GM19043 (cell line): ENCODE results near the gene CYP2A13.
"Not testable (repeated sequence)": the region's sequence is repeated elsewhere in the genome, so short reads cannot be mapped to it uniquely, and the experiment has no call there.

Experiments used
- ATAC-seq: cut with Tn5 transposase; IDR thresholded peaks from one replicate; pipeline ENCODE4 v1.9.1; 2021; ENCODE audit warnings: low read depth; ENCODE audit not compliant: unreplicated experiment

Gene CYP2A13, protein sequence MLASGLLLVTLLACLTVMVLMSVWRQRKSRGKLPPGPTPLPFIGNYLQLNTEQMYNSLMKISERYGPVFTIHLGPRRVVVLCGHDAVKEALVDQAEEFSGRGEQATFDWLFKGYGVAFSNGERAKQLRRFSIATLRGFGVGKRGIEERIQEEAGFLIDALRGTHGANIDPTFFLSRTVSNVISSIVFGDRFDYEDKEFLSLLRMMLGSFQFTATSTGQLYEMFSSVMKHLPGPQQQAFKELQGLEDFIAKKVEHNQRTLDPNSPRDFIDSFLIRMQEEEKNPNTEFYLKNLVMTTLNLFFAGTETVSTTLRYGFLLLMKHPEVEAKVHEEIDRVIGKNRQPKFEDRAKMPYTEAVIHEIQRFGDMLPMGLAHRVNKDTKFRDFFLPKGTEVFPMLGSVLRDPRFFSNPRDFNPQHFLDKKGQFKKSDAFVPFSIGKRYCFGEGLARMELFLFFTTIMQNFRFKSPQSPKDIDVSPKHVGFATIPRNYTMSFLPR

DNA sequence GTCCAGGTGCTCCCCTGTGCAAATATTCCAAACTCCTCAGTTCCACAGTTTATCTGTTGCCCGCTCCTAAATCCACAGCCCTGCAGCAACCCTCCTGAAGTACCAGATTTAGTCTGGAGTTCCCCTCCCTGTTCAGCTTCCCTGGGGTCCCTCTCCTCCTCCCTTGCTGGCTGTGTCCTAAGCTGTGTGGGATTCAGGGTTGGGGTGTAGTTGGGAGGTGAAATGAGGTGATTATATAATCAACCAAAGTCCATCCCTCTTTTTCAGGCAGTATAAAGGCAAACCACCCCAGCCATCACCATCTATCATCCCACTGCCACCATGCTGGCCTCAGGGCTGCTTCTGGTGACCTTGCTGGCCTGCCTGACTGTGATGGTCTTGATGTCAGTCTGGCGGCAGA is at the start of gene CYP2A13:
TSS of gene CYP2A13 (plus strand) at position 301 of the 400 bp plus-strand sequence. CDS start at position 322, 21 bp downstream.
- no peak for ATAC-seq

DNA sequence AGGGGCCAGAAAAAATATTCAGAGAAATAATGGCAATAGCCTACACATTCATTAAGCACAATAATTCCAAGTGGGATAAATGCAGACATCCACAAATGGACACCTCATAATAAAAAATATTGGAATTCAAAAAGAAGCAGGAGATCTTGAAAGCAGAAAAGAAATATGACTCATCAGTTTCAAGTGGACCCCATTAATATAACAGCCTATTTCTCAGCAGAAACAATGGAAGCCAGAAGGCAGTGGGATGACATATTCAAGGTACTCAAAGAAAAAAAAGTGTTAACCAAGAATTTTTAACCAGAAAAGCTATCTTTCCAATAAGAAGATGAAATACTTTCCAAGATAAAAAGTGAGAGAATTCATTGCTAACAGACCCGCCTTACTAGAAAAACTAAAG is 48.4 kb upstream of the CYP2A13 start:
- no peak for ATAC-seq

DNA sequence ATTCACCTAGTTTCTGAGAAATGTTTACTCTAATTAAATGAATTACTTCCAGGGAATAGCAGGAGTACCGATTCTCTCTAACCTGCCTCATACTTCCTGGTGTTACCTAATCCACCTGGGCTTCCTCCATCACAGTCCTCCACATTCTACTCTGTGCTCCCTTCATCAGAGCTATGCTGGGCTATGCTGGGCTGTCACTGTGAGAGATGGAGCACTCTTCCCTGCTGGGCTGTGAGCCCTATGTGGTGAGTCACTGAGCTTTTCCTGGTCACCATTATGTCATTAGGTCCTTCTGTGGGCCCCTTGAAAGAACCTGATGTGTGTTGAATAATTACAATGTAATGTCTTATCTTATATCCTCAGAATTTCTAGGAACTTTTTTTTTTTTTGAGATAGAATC is 43.2 kb upstream of the CYP2A13 start:
- ATAC-seq = not testable (repeated sequence)

DNA sequence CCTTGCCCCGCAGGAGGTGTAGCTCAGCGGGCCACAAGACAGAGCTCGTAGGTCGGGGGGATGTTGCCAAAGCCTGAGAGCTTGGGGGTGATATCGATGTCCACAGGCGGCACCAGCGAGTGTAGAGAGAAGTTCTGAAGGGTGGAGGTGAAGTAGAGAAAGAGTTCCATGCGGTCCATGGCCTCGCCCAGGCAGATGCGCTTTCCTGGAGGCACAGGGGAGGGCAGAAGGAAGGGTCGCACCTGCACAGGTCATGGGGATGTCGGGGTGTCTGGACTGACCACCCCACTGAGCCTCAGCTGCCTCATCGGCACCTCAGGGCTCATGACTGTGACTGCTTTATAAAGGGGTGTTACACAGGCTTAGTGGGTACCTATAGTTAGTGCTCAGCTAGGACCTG is 37.8 kb upstream of the CYP2A13 start:
- no peak for ATAC-seq

DNA sequence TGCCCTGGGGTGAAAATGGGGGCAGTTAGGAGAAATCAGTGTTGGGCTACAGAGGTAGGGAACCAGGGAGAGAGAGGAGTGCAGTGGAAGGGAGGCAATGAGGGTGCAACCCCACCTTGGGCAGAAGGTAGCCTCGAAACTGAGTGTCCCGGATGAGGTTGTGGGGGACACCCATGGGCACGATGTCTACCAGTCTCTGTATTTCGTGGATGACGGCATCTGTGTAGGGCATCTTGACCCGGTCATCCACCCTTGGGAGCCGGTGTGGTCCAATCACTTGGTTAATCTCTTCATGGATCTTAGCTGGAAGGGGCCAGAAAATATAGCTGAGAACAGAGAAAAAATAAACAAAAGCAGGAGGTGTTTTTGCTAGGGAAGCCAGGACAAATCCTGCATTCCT is 36.1 kb upstream of the CYP2A13 start:
- not testable (repeated sequence) for ATAC-seq

DNA sequence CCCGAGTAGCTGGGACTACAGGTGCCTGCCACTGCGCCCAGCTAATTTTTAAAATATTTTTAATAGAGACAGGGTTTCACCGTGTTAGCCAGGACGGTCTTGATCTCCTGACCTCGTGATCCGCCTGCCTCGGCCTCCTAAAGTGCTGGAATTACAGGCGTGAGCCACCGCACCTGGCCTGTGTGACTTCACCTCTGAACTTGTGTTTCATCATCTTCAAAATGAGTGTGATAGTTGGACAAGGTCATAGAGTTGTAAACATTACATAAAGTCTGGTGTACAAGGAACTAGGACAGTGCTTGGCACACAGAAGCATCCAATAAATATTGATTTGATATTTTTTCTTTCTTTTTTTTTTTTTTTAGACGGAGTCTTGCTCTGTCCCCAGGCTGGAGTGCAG is 34.9 kb upstream of the CYP2A13 start:
- not testable (repeated sequence) for ATAC-seq

DNA sequence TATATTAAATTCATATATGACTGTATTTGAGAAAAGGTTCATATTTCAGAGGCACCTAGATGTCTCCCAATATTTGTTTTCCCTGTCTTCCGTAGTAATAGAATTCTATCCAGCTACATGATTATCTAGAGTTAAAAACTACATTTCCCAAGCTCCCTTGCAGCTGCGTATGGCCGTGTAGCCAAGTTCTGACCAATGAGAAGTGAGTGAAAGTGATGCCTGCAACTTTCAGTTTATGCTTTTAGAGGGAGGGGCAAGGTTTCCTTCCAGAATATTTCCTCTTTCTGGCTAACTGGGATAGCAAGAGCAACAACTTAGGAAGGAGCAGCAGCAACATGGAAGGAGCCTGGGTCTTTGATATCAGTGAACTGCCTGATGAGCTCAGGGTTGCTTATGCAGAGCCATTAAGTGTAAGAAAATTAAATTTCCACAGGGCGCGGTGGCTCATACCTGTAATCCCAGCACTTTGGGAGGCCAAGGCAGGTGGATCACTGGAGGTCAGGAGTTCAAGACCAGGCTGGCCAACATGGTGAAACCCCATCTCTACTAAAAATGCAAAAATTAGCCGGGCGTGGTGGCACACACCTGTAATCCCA is 23.2 kb upstream of the CYP2A13 start:
- ATAC-seq = no peak

DNA sequence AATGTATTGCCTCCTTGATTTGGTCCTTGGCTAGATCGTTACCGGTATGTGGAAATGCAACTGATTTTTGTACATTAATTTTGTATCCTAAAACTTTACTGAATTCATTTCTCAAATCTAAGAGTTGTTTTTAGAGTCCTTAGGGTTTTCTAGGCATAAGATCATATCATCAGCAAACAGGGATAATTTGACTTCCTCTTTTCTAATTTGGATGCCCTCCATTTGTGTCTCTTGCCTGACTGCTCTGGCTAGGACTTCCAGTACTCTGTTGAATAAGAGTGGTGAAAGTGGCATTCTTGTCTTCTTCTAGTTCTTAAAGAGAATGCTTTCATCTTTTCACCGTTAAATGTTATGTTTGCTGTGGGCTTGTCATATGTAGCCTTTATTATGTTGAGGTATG is 12.0 kb upstream of the CYP2A13 start:
- ATAC-seq = no peak

DNA sequence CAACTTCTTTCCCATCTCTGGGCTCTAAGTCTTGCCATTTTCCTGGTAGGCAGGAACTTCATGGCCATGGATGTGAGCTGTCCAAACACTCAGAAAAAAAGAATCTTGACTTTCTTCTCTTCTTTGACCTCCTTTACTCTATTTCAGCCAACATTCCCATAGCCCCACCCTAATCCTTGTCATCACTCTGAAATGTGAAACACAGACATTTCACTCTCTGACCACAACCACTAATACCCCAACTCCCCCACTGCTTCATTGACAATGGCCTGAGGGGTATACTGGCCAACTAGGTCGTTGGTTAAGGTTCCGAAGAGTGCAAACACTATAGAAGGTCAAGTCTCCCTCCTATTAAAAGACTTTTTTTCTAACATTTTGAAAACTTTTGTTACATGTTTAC is 4.7 kb upstream of the CYP2A13 start:
- ATAC-seq = no peak

DNA sequence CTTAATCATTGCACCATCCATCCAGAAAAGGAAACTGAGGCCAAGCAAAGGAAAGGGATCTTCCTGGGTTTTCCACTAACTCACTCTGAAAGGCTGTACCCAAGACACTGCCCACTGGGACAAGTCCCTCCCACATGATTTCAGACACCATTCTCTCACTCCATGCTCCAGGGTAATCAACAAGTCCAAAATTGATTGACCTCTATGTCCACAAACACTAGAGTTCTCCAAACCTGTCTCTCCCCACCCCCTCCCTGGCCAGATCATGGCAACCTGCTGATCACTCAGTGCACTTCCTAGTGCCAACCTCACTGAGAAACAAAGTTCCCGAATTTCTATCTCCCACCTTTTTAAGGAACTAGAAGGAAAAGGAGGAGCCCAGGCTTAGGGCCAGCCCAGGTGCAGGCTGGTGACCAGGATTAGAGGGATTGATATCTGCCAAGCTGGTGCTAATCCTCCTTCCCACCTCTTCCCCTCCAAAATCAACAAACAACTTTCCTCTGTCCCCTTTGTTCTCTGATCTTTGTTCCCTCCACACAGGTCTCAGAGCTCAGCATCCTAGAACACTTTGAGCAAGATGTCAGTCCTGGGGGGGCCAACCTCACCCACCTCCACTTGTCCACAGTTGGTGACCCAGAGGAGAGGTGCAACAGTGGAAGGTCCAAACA is 2.4 kb upstream of the CYP2A13 start:
- ATAC-seq = no peak

DNA sequence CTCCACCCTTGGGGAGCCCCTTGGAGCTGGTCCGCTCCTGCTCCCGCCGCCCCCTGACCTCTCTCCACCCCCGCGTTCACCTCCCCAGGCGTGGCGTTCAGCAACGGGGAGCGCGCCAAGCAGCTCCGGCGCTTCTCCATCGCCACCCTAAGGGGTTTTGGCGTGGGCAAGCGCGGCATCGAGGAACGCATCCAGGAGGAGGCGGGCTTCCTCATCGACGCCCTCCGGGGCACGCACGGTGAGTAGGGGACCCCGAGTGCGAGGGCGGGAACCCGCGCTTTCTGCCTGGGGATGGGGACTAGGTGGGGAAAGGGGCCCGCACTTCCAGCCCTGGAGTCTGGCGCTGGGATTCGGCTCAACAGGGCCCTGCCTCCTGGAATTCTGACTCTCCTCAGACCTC is 1.7 kb downstream of the CYP2A13 start:
- ATAC-seq = no peak

DNA sequence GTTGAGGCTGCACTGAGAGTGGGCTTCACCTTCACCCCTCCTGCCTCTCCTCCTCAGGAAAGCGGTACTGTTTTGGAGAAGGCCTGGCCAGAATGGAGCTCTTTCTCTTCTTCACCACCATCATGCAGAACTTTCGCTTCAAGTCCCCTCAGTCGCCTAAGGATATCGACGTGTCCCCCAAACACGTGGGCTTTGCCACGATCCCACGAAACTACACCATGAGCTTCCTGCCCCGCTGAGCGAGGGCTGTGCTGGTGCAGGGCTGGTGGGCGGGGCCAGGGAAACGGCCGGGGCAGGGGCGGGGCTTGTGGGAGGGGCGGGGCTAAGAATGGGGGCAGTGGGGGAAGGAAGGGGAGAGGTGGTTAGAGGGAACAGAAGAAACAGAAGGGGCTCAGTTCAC is 7.5 kb downstream of the CYP2A13 start:
- no peak for ATAC-seq

DNA sequence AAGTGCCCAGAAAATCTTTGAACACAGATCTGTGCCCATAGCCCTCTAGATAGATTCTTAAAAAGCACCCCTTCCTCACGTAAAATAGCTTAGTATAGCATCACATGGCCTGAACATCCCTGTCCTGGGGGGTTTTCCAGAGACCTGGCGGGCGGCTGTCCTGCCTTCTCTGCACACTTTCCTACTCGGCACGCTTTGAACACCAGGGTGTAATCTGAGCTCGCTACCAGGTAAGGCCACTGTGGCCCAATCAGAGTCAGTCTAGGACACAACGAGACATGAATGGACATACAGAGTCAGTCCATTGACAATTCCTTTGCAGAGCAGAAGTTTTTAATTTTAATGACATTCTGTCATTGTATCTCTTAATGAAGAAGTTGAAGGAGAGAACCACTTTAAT is 8.1 kb downstream of the CYP2A13 start:
- ATAC-seq = no peak

DNA sequence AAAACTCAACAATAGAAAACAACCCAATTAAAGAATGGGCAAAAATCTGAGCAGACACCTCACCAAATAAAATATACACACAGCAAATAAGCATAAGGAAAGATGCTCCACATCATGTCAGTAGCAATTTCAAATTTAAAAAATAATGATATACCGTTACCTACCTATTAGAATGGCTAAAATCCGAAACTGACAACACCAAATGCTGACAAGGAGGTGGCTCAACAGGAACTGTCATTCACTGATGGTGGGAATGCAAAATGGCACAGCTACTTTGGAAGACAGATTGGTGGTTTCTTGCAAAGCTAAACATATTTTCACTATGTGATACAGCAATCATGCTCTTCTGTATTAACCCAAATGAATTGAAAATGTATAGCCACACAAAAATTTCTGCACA is 9.1 kb downstream of the CYP2A13 start:
- no peak for ATAC-seq

DNA sequence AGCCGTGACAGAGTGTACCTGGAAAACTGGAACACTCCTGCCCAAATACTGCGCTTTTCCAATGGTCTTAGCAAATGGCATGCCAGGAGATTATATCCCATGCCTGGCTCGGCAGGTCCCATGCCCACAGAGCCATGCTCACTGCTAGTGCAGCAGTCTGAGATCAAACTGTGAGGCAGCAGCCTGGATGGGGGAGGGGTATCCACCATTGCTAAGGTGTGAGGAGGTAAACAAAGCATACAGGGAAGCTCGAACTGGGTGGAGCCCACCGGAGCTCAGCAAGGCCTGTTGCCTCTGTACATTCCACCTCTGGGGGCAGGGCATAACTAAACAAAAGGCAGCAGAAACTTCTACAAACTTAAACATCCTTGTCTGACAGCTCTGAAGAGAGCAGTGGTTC is 10.5 kb downstream of the CYP2A13 start:
- no peak for ATAC-seq

DNA sequence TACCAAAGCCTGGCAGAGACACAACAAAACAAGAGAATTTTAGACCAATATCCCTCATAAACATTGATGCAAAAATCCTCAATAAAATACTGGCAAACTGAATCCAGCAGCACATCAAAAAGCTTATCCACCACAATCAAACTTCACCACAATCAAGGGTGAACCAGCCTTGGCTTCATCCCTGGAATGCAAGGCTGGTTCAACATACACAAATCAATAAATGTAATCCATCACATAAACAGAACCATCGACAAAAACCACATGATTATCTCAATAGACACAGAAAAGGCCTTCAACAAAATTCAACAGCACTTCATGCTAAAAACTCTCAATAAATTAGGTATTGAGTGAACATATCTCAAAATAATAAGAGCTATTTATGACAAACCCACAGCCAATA is 14.0 kb downstream of the CYP2A13 start:
- not testable (repeated sequence) for ATAC-seq

DNA sequence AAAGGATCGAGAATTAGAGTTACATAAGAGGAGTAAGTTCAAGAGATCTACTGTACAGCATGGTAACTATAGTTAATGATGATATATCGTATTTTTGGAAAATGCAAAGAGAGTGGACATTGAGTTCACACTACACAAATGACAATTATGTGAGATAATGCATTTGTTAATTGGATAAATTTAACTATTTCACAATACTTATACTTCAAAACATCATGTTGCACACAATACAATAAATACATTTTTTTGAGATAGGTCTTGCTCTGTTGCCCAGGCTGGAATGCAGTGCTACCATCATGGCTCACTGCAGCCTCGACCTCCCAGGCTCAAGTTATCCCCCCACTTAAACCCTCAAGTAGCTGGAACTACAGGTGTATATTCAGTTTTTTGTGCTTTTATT is 17.9 kb downstream of the CYP2A13 start:
- no peak for ATAC-seq

DNA sequence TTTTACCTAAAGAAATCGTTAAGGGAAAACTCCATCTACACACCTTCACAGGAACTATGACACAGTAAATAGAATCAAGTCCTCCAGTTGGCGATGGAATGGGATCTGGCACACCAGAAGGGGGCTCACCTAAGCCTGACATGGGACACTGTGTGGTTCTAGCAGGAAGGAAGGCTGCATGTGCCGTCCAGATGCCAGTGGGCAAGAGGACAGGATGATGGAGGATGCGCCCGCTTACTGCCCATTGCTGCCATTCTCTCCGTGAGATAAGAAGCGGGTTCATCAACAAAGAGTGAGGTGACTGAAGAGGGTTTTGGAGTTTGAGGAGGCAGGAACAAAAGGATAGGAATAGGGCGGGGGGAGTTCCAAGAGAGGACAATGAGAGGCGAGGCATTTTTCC is 23.0 kb downstream of the CYP2A13 start:
- no peak for ATAC-seq

DNA sequence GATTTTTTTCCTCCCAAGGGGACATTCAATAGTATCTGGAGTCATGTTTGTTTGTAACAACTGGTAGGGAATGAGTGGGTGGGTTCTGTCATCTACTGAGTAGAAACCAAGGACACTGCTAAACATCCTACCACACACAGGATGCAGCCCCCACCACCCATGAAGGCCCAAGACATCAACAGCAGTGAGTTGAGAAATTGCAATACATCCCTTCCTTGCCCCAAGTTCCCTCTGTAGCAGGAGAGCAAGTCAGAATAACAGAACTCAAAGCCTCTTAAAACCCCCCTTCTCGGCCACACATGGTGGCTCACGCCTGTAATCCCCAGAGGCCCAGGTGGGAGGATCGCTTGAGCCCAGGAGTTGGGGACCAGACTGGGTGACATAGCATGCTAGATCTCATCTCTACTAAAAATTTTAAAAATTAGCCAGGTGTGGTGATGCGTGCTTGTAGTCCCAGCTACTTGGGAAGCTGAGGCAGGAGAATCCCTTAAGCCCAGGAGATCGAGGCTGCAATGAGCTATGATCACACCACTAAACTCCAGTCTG is 23.6 kb downstream of the CYP2A13 start:
- no peak for ATAC-seq

DNA sequence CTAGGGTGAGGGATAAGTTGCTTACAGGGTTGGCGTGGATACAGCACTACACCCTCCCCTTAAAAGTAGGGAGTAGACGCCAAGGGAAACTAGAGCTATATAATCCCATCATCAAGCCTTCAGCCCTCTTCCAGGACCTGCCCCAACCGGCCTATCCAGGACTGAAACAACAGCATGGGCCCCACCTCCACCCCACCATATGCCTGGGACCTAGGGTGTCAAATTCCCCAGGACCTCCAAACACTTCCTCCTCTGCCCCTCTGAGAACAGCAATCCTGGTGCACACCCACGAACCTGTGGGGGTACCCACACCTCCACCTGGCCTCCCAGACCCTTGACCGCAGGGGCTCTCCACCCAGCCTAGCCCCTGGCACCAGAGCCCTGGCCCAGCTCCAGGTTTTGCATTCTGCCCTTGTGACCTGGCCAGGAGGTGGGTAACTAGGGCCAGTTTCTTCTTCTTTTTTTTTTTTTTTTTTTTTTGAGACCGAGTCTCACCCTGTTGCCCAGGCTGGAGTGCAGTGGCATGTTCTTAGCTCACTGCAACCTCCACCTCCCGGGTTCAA is 24.6 kb downstream of the CYP2A13 start:
- no peak for ATAC-seq

DNA sequence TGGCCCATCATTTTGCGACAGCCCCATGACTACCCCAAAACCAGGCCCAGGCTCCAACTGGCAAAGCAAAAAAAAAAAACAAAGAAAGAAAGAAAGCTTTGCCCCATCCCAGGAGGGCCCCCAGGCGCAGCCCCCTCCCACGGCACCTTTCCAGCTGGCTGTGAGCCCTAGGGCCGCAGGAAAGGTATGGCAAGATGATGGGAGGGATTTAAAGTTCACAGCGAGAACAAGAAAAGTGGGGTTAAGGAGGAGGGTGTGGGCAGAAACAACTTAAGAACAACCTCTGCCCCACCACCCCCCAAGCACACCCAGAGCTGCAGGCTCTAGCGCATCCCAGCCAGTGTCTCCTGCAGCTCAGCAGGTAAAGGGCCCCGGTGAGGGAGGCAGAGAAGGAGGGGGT is 25.9 kb downstream of the CYP2A13 start, which contains the start of gene CYP2F1:
TSS of gene CYP2F1 (plus strand) at position 301 of the 400 bp plus-strand sequence. CDS start 1,757 bp downstream, outside the sequence.
- ATAC-seq = no peak
